ENCODE data around the gene ARPC1B. TPM values are rescaled to one million over a fixed set of nuclear protein-coding genes. Genes with fewer than 3 reads are reported as not detected.

Gene ARPC1B
- total and polyA plus RNA-seq, 2 of the 4 experiments (the other 2 are of a cell fraction): 351 to 488 TPM

DNA sequence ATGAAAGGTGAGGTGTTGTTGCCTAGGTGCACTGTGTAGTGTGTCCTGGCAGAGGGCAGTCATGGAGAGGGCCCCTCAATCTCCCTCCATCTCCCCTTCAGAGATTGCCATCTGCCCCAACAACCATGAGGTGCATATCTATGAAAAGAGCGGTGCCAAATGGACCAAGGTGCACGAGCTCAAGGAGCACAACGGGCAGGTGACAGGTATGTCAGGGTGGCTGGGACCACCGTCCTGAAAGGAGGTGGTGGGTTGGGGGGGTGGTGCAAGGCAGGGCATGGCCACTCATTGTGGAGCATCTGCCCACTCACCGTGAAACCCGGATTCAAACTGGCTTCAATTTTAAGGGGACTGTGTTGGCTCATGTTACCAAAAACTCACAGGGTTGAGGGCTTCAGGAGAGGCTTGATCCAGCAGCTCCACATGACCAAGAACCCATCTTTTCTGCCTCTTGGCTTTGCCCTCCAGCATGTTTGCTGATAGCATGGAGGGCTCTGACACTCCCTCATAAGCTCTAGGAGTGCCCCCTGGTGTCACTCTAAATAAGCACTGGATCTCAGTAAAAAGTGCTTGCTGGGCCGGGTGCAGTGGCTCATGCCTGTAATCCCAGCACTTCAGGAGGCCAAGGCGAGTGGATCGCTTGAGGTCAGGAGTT lies 12.2 kb downstream of the ARPC1B start:
- Histone ChIP-seq H2AFZ (replicated peaks; ENCODE audit: low read length, poor library complexity) (peak overlapping the region; percentile 21), H4K91ac (ENCODE audit: insufficient read depth, low read depth, low read length) (no peak overlapping the region), H2BK20ac (ENCODE audit: low read depth, low read length) (no peak overlapping the region), H4K20me1 (ENCODE audit: insufficient read depth, low read length) (peaks cover 43% of the 10 kb centered on the region), H2BK120ac (ENCODE audit: low read depth, low read length) (no peak overlapping the region), H3K4ac (ENCODE audit: low read depth, low read length) (no peak overlapping the region), H2BK15ac (ENCODE audit: low read depth, low read length) (no peak overlapping the region), H3K4me2 (ENCODE audit: low read depth, low read length) (no peak overlapping the region), H3K27me3 (ENCODE audit: control insufficient read depth, insufficient read depth, low read length) (no peaks in the 10 kb centered on the region), H3K36me3 (ENCODE audit: control insufficient read depth, insufficient read depth, low read length) (peaks cover 35% of the 10 kb centered on the region), H3K23ac (ENCODE audit: low read depth, low read length) (no peak overlapping the region), H4K8ac (ENCODE audit: low read depth in 2 of 2, low read length in 2 of 2) (no peak overlapping the region), H3K27ac (ENCODE audit: insufficient read depth, low read length) (no peak overlapping the region), H2BK5ac (ENCODE audit: low read depth, low read length, poor library complexity, severe bottlenecking) (no peak overlapping the region), H3K18ac (ENCODE audit: low read depth, low read length) (no peak overlapping the region), H3K9me3 (ENCODE audit: control insufficient read depth, insufficient read depth, low read length) (no peaks in the 10 kb centered on the region), H3K9me1 (ENCODE audit: insufficient read depth, low read length) (no peaks in the 10 kb centered on the region; the same call in 1 of the 2 replicates), H3K79me1 (ENCODE audit: low read depth in 1 of 2, low read length in 2 of 2) (peaks cover 20 to 60% of the 10 kb centered on the region in 2 experiments), H3K14ac (replicated peaks; ENCODE audit: low read depth, low read length) (no peak overlapping the region), H4K5ac (ENCODE audit: low read depth, low read length) (no peak overlapping the region), H2AK9ac (replicated peaks; ENCODE audit: low read depth, low read length, poor library complexity) (peak overlapping the region; percentile 24), H3K4me1 (ENCODE audit: control insufficient read depth, insufficient read depth, low read length) (no peaks in the 10 kb centered on the region), H2AK5ac (ENCODE audit: low read depth, low read length) (no peak overlapping the region), H3K56ac (ENCODE audit: extremely low read depth, insufficient read depth, low read length) (no peak overlapping the region), H3K4me3 (ENCODE audit: insufficient read depth, low read depth, low read length) (no peak overlapping the region), H3K9ac (ENCODE audit: low read depth, low read length) (no peak overlapping the region)
- in situ Hi-C loops (cut with MboI; ENCODE audit: low sequenced_read_pairs) (no loop called here), intact Hi-C loops (cut with micrococcal nuclease) (no loop called here), dilution Hi-C loops (cut with HindIII; ENCODE audit: low sequenced_read_pairs, unreplicated experiment) (no loop called here)
- DNase-seq (peak; percentile 37), ATAC-seq (ENCODE audit: low read depth) (peak; percentile 49; the same call in 1 of the 2 replicates)
- no TSS peak for BruUV-seq (replicated peaks)
- POLR2A ChIA-PET (ENCODE audit: unreplicated experiment): no interaction called here
- CTCF ChIA-PET: interaction anchor here (0.6 kb wide), 1 partner anchor 24 kb away, joined by 4 read pairs; no protein-coding TSS in a partner anchor
- 97% methylated on average over 5 of the region's 9 CpGs; no CpG with 5 or more reads in 1 of the 2 experiments for WGBS, 2 experiments (ENCODE audit: extremely low coverage in 2 of 2, insufficient read length in 1 of 2)
- TF ChIP-seq RAD21 (IDR thresholded peaks at IDR 0.05; ENCODE audit: low read length) (peak; percentile 42), SMC3 (IDR thresholded peaks at IDR 0.05; ENCODE audit: low read depth, low read length) (0 out of 2 replicates have a peak, but pooled peaks have one; percentile 7), RFX5 (IDR thresholded peaks at IDR 0.05; ENCODE audit: low read depth, low read length) (no peak), RCOR1 (IDR thresholded peaks at IDR 0.05; ENCODE audit: insufficient replicate concordance, low read length) (no peak), POLR2A (IDR thresholded peaks at IDR 0.05; ENCODE audit: low read depth, low read length) (no peak), MAFK (IDR thresholded peaks at IDR 0.05; ENCODE audit: low read depth, low read length) (no peak), MAZ (IDR thresholded peaks at IDR 0.05; ENCODE audit: borderline replicate concordance, low read depth, low read length) (no peak), CEBPB (IDR thresholded peaks at IDR 0.05; ENCODE audit: low read depth, low read length) (no peak), CHD1 (IDR thresholded peaks at IDR 0.05; ENCODE audit: low read depth, low read length) (no peak), CTCF (conservative IDR thresholded peaks at IDR 0.05; ENCODE audit: low read depth, low read length) (0 out of 2 replicates have a peak, but pooled peaks have one; percentile 27), FOS (IDR thresholded peaks at IDR 0.05; ENCODE audit: low read depth, low read length) (no peak), BHLHE40 (IDR thresholded peaks at IDR 0.05; ENCODE audit: low read depth, low read length) (no peak), MXI1 (IDR thresholded peaks at IDR 0.05; ENCODE audit: borderline replicate concordance, low read depth, low read length) (no peak)
- TF ChIP-seq, protein P1, sequence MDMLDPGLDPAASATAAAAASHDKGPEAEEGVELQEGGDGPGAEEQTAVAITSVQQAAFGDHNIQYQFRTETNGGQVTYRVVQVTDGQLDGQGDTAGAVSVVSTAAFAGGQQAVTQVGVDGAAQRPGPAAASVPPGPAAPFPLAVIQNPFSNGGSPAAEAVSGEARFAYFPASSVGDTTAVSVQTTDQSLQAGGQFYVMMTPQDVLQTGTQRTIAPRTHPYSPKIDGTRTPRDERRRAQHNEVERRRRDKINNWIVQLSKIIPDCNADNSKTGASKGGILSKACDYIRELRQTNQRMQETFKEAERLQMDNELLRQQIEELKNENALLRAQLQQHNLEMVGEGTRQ (IDR thresholded peaks at IDR 0.05; ENCODE audit: low read depth, low read length): no peak
- TF ChIP-seq, protein P2, sequence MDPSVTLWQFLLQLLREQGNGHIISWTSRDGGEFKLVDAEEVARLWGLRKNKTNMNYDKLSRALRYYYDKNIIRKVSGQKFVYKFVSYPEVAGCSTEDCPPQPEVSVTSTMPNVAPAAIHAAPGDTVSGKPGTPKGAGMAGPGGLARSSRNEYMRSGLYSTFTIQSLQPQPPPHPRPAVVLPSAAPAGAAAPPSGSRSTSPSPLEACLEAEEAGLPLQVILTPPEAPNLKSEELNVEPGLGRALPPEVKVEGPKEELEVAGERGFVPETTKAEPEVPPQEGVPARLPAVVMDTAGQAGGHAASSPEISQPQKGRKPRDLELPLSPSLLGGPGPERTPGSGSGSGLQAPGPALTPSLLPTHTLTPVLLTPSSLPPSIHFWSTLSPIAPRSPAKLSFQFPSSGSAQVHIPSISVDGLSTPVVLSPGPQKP (IDR thresholded peaks at IDR 0.05; ENCODE audit: borderline replicate concordance, low read depth, low read length): no peak
